ENCODE results near the gene ADPRM. TPM values are rescaled to one million over a fixed set of nuclear protein-coding genes. Genes with fewer than 3 reads are reported as not detected.

ADPRM gene
- total and polyA plus RNA-seq, 2 donors (not counting 3 experiments of a cell fraction or from before 2014, with no cell fraction given), result 7.4 to 7.6 TPM

DNA sequence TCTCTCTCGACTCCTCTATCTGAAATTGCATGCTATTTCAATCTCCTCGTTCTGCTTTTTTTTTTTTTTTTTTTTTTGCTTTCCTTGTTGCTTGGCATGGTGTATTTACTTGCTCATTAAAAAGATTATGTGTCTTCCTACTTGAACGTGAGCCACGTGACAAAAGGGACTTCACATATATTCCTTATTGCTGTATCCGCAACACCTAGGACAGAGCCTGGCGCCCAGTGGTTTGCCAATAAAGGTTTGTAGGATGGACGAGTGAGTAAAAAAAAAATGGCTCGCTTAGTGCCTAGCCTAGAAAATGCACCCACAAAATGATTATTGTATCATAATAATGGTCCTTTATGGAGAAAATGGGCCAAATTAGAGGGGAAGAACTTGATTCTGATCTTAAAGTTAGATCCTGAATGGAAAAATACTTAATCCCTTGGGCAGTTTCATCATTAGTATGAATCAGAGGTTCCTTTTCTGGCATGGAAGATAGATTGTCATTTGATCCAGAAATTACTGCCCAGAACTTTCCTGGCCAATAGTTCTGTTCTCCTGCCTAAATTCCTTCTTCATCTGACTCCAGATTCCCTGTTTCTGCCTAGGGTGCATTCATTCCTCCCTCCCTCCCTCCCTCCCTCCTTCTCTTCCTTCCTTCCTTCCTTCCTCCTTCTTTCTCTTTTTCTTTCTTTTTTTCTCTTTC lies 46.1 kb downstream of the ADPRM start:
- FAIRE-seq, result no peak
- Histone ChIP-seq H3K4me2 (ENCODE audit: insufficient read depth, low read length) (no peak overlapping the region), H3K27me3 (ENCODE audit: control insufficient read depth in 2 of 2, insufficient read depth in 2 of 2, low read length in 2 of 2) (no peaks in the 10 kb centered on the region), H3K36me3 (ENCODE audit: control insufficient read depth in 2 of 2, extremely low read depth in 1 of 2, insufficient read depth in 2 of 2, low read length in 2 of 2) (no peaks in the 10 kb centered on the region), H4K20me1 (replicated peaks; ENCODE audit: control insufficient read depth, extremely low read depth, insufficient read depth, low read length) (no peaks in the 10 kb centered on the region), H3K27ac (ENCODE audit: insufficient read depth, low read depth, low read length) (no peak overlapping the region), H2AFZ (ENCODE audit: low read depth, low read length) (no peak overlapping the region), H3K9me1 (replicated peaks; ENCODE audit: control insufficient read depth, extremely low read depth, insufficient read depth, low read length) (no peaks in the 10 kb centered on the region), H3K9ac (replicated peaks; ENCODE audit: extremely low read depth, insufficient read depth, low read length) (no peak overlapping the region), H3K4me1 (ENCODE audit: control insufficient read depth, extremely low read depth, insufficient read depth, low read length) (no peaks in the 10 kb centered on the region), H3K4me3 (replicated peaks in 1 of 3; ENCODE audit: insufficient read depth in 1 of 3, low read depth in 1 of 3, low read length in 3 of 3) (no peak overlapping the region), H3K9me3 (replicated peaks; ENCODE audit: control insufficient read depth, insufficient read depth, low read length) (no peaks in the 10 kb centered on the region), H3K79me2 (ENCODE audit: control insufficient read depth, insufficient read depth, low read length) (no peaks in the 10 kb centered on the region)
- intact Hi-C loops (cut with micrococcal nuclease), result no loop called here
- dilution Hi-C loops (cut with MboI; ENCODE audit: extremely low pct_ligation_motif_present, low sequenced_read_pairs), result no loop called here
- BruUV-seq (replicated peaks), result no TSS peak
- DNase-seq (ENCODE audit: low read depth, low spot score), result no peak
- ChIA-PET POLR2A (no interaction called here), CTCF (no interaction called here)
- TF ChIP-seq MYC (IDR thresholded peaks at IDR 0.05; ENCODE audit: low read depth, low read length) (no peak), POLR2A (IDR thresholded peaks at IDR 0.05; ENCODE audit: low read depth, low read length) (no peak), GATA2 (IDR thresholded peaks at IDR 0.05; ENCODE audit: insufficient read depth, insufficient read length, low read depth, low read length) (no peak), EZH2 (IDR thresholded peaks at IDR 0.05; ENCODE audit: borderline replicate concordance, low read depth, low read length, severe bottlenecking) (no peak), JUN (IDR thresholded peaks at IDR 0.05; ENCODE audit: borderline replicate concordance, insufficient read depth, insufficient read length, low read depth) (no peak), POLR2AphosphoS5 (IDR thresholded peaks at IDR 0.05; ENCODE audit: insufficient read depth, low read depth, low read length) (no peak), FOS (IDR thresholded peaks at IDR 0.05; ENCODE audit: borderline replicate concordance, insufficient read depth, low read length) (no peak)
- TF ChIP-seq, protein P1, sequence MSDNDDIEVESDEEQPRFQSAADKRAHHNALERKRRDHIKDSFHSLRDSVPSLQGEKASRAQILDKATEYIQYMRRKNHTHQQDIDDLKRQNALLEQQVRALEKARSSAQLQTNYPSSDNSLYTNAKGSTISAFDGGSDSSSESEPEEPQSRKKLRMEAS (IDR thresholded peaks at IDR 0.05; ENCODE audit: insufficient read depth, insufficient read length), result no peak
- TF ChIP-seq, protein P2, sequence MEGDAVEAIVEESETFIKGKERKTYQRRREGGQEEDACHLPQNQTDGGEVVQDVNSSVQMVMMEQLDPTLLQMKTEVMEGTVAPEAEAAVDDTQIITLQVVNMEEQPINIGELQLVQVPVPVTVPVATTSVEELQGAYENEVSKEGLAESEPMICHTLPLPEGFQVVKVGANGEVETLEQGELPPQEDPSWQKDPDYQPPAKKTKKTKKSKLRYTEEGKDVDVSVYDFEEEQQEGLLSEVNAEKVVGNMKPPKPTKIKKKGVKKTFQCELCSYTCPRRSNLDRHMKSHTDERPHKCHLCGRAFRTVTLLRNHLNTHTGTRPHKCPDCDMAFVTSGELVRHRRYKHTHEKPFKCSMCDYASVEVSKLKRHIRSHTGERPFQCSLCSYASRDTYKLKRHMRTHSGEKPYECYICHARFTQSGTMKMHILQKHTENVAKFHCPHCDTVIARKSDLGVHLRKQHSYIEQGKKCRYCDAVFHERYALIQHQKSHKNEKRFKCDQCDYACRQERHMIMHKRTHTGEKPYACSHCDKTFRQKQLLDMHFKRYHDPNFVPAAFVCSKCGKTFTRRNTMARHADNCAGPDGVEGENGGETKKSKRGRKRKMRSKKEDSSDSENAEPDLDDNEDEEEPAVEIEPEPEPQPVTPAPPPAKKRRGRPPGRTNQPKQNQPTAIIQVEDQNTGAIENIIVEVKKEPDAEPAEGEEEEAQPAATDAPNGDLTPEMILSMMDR (IDR thresholded peaks at IDR 0.05; ENCODE audit: extremely low read depth in 1 of 2, insufficient read depth in 1 of 2, low read depth in 1 of 2, low read length in 2 of 2), result no peak

All from endothelial cell of umbilical vein (primary cell).